IPS-18a (cell line): ENCODE measurements around the gene UBAP1.

ENCODE experiments used
- H3K27ac ChIP-seq: one replicate; pipeline ENCODE4 v1.5.1; 2013; ENCODE audit warnings: low read length
- H3K27me3 ChIP-seq: one replicate; pipeline ENCODE4 v1.6.1; 2013; ENCODE audit warnings: mild to moderate bottlenecking, low read length; ENCODE audit not compliant: control insufficient read depth, insufficient read depth
- H3K36me3 ChIP-seq: one replicate; pipeline ENCODE4 v1.6.1; 2013; ENCODE audit warnings: low read depth, low read length; ENCODE audit not compliant: control insufficient read depth
- H3K4me1 ChIP-seq: one replicate; pipeline ENCODE4 v1.6.1; 2013; ENCODE audit warnings: low read depth, low read length; ENCODE audit not compliant: control insufficient read depth
- H3K4me3 ChIP-seq: one replicate; pipeline ENCODE4 v1.5.1; 2013; ENCODE audit warnings: low read length
- H3K9ac ChIP-seq: one replicate; pipeline ENCODE4 v1.6.1; 2013; ENCODE audit warnings: mild to moderate bottlenecking, low read length, moderate library complexity
- H3K9me3 ChIP-seq: one replicate; pipeline ENCODE4 v1.6.1; 2013; ENCODE audit warnings: low read depth, low read length; ENCODE audit not compliant: control insufficient read depth

UBAP1 gene

GRCh38 chr9:34157898-34158297 is 20.9 kb upstream of the UBAP1 start:
- no peaks in the 10 kb centered on the region for H3K4me1 ChIP-seq
- no peaks in the 10 kb centered on the region for H3K27me3 ChIP-seq
- no peaks in the 10 kb centered on the region for H3K36me3 ChIP-seq
- no peaks in the 10 kb centered on the region for H3K9me3 ChIP-seq
- H3K27ac ChIP-seq = no peak overlapping the region
- no peak overlapping the region for H3K9ac ChIP-seq
- no peak overlapping the region for H3K4me3 ChIP-seq

- H3K4me1 ChIP-seq = no peaks in the 10 kb centered on the region
- no peak overlapping the region for H3K4me3 ChIP-seq
- H3K9ac ChIP-seq = no peak overlapping the region
- no peaks in the 10 kb centered on the region for H3K27me3 ChIP-seq
- H3K9me3 ChIP-seq = no peaks in the 10 kb centered on the region
- H3K36me3 ChIP-seq = no peaks in the 10 kb centered on the region
- H3K27ac ChIP-seq = no peak overlapping the region
Measured at GRCh38 chr9:34158362-34158869, 20.4 kb upstream of the UBAP1 start.

GRCh38 chr9:34163434-34163833 is 15.4 kb upstream of the UBAP1 start:
- H3K27me3 ChIP-seq = no peaks in the 10 kb centered on the region
- H3K36me3 ChIP-seq = no peaks in the 10 kb centered on the region
- no peak overlapping the region for H3K4me3 ChIP-seq
- H3K9ac ChIP-seq = no peak overlapping the region
- H3K4me1 ChIP-seq = no peaks in the 10 kb centered on the region
- no peak overlapping the region for H3K27ac ChIP-seq
- no peaks in the 10 kb centered on the region for H3K9me3 ChIP-seq

GRCh38 chr9:34169125-34169524 is 9.7 kb upstream of the UBAP1 start:
- Histone ChIP-seq H3K27me3 (no peaks in the 10 kb centered on the region), H3K4me3 (no peak overlapping the region), H3K9me3 (no peaks in the 10 kb centered on the region), H3K36me3 (no peaks in the 10 kb centered on the region), H3K9ac (no peak overlapping the region), H3K4me1 (no peaks in the 10 kb centered on the region), H3K27ac (no peak overlapping the region)

- Histone ChIP-seq H3K9me3 (no peaks in the 10 kb centered on the region), H3K36me3 (no peaks in the 10 kb centered on the region), H3K9ac (no peak overlapping the region), H3K27ac (no peak overlapping the region), H3K27me3 (no peaks in the 10 kb centered on the region), H3K4me3 (no peak overlapping the region), H3K4me1 (no peaks in the 10 kb centered on the region)
Measured at GRCh38 chr9:34170237-34170991, 8.4 kb upstream of the UBAP1 start.

GRCh38 chr9:34171753-34172535 is 6.9 kb upstream of the UBAP1 start:
- Histone ChIP-seq H3K27me3 (no peaks in the 10 kb centered on the region), H3K4me1 (no peaks in the 10 kb centered on the region), H3K9ac (no peak overlapping the region), H3K9me3 (no peaks in the 10 kb centered on the region), H3K4me3 (no peak overlapping the region), H3K27ac (no peak overlapping the region), H3K36me3 (no peaks in the 10 kb centered on the region)

- Histone ChIP-seq H3K4me1 (no peaks in the 10 kb centered on the region), H3K9me3 (no peaks in the 10 kb centered on the region), H3K9ac (no peak overlapping the region), H3K27me3 (no peaks in the 10 kb centered on the region), H3K36me3 (no peaks in the 10 kb centered on the region), H3K27ac (no peak overlapping the region), H3K4me3 (no peak overlapping the region)
Measured at GRCh38 chr9:34176089-34176488, 2.8 kb upstream of the UBAP1 start.

- H3K27me3 ChIP-seq = no peaks in the 10 kb centered on the region
- H3K36me3 ChIP-seq = no peaks in the 10 kb centered on the region
- H3K9me3 ChIP-seq = no peaks in the 10 kb centered on the region
- no peaks in the 10 kb centered on the region for H3K4me1 ChIP-seq
- peak overlapping the region; percentile 100 for H3K4me3 ChIP-seq
- peak overlapping the region; percentile 97 for H3K27ac ChIP-seq
- H3K9ac ChIP-seq = peak overlapping the region; percentile 97
Measured at GRCh38 chr9:34177593-34178435, 1.0 kb upstream of the UBAP1 start.

- peak overlapping the region; percentile 97 for H3K9ac ChIP-seq
- H3K4me3 ChIP-seq = peak overlapping the region; percentile 100
- no peaks in the 10 kb centered on the region for H3K27me3 ChIP-seq
- H3K27ac ChIP-seq = peak overlapping the region; percentile 97
- H3K9me3 ChIP-seq = no peaks in the 10 kb centered on the region
- H3K4me1 ChIP-seq = no peaks in the 10 kb centered on the region
- no peaks in the 10 kb centered on the region for H3K36me3 ChIP-seq
Measured at GRCh38 chr9:34179213-34180136, 632 bp downstream of the UBAP1 start.

GRCh38 chr9:34185778-34186551 is 7.1 kb downstream of the UBAP1 start:
- no peaks in the 10 kb centered on the region for H3K9me3 ChIP-seq
- H3K27me3 ChIP-seq = no peaks in the 10 kb centered on the region
- H3K27ac ChIP-seq = no peak overlapping the region
- H3K4me1 ChIP-seq = no peaks in the 10 kb centered on the region
- H3K36me3 ChIP-seq = peaks cover 4% of the 10 kb centered on the region
- H3K4me3 ChIP-seq = no peak overlapping the region
- no peak overlapping the region for H3K9ac ChIP-seq
